Mucosa of rectum (tissue), 2 donors: ENCODE results near the gene PCDHB4.
"Not testable (repeated sequence)": the region's sequence is repeated elsewhere in the genome, so short reads cannot be mapped to it uniquely, and the experiment has no call there.

ENCODE experiments used
- H3K27ac ChIP-seq, 2 donors: one replicate each; pipeline ENCODE4 v1.7.0; 2013; ENCODE audit warnings: inconsistent platforms in 2 of 2, low read depth in 2 of 2, low read length in 2 of 2
- H3K27me3 ChIP-seq, 2 donors: one replicate each; pipeline ENCODE4 v1.7.0; 2013; ENCODE audit warnings: low read length in 2 of 2; ENCODE audit not compliant: control insufficient read depth in 2 of 2, insufficient read depth in 2 of 2
- H3K36me3 ChIP-seq, 2 donors: one replicate each; pipeline ENCODE4 v1.7.0; 2013; ENCODE audit warnings: low read length in 2 of 2; ENCODE audit not compliant: control insufficient read depth in 2 of 2, insufficient read depth in 2 of 2
- H3K4me1 ChIP-seq, 2 donors: one replicate each; pipeline ENCODE4 v1.7.0; 2013; ENCODE audit warnings: low read length in 2 of 2, mild to moderate bottlenecking in 1 of 2; ENCODE audit not compliant: control insufficient read depth in 2 of 2, insufficient read depth in 2 of 2
- H3K4me3 ChIP-seq, 2 donors: one replicate each; pipeline ENCODE4 v1.7.0; 2013; ENCODE audit warnings: low read length in 2 of 2
- H3K9ac ChIP-seq, 2 donors: one replicate each; pipeline ENCODE4 v1.7.0; 2013; ENCODE audit warnings: low read length in 2 of 2, low read depth in 1 of 2, mild to moderate bottlenecking in 1 of 2
- H3K9me3 ChIP-seq, 2 donors: one replicate each; pipeline ENCODE4 v1.7.0; 2013; ENCODE audit warnings: low read length in 2 of 2; ENCODE audit not compliant: control insufficient read depth in 2 of 2
- donor health status: healthy.
- donor health status: Normal muscosa, but diverticular disease.

The PCDHB4 gene

DNA sequence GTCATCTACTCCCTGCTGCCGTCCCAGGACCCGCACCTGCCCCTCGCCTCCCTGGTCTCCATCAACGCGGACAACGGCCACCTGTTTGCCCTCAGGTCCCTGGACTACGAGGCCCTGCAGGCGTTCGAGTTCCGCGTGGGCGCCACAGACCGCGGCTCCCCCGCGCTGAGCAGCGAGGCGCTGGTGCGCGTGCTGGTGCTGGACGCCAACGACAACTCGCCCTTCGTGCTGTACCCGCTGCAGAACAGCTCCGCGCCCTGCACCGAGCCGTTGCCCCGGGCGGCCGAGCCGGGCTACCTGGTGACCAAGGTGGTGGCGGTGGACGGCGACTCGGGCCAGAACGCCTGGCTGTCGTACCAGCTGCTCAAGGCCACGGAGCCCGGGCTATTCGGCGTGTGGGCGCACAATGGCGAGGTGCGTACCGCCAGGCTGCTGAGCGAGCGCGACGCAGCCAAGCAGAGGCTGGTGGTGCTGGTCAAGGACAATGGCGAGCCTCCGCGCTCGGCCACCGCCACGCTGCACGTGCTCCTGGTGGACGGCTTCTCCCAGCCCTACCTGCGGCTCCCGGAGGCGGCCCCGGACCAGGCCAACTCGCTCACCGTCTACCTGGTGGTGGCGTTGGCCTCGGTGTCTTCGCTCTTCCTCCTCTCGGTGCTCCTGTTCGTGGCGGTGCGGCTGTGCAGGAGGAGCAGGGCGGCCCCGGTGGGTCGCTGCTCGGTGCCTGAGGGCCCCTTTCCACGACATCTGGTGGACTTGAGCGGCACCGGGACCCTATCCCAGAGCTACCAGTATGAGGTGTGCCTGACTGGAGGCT, 52.9 kb downstream of the PCDHB4 start:
- H3K9ac ChIP-seq, H3K4me1 ChIP-seq, H3K36me3 ChIP-seq, H3K27ac ChIP-seq, H3K27me3 ChIP-seq, H3K4me3 ChIP-seq: not testable (repeated sequence)
- H3K9me3 ChIP-seq = peaks cover 0 to 23% of the 10 kb centered on the region in 2 donors
